Upper lobe of left lung (tissue), 6 donors: ENCODE measurements around the gene STEAP3. TPM values are rescaled to one million over a fixed set of nuclear protein-coding genes. Genes with fewer than 3 reads are reported as not detected.

Source experiments
- ATAC-seq, 2 donors: fragments of 200-7000 bp; cut with Tn5 transposase; one replicate each; pipeline ENCODE4 v1.9.1; 2022; ENCODE audit warnings: mild to moderate bottlenecking in 2 of 2, moderate library complexity in 2 of 2; ENCODE audit not compliant: low FRiP score in 2 of 2
- DNase-seq, 2 donors: peaks; one replicate each; pipeline ENCODE4 v3.0.0-alpha.2; 2019 to 2020
- H3K27ac ChIP-seq, 4 donors: fragments of 200-600 bp; sonication (generic); one replicate each; pipeline ENCODE4 v1.5.1; 2016 to 2019
- H3K27me3 ChIP-seq, 4 donors: fragments of 200-600 bp; sonication (generic); one replicate each; pipeline ENCODE4 v1.5.1; 2017 to 2019
- H3K36me3 ChIP-seq, 4 donors: fragments of 200-600 bp; sonication (generic); one replicate each; pipeline ENCODE4 v1.5.1; 2016 to 2019
- H3K4me1 ChIP-seq, 4 donors: fragments of 200-600 bp; sonication (generic); one replicate each; pipeline ENCODE4 v1.5.1; 2018 to 2019
- H3K4me3 ChIP-seq, 4 donors: fragments of 200-600 bp; sonication (generic); one replicate each; pipeline ENCODE4 v1.5.1; 2017 to 2019; ENCODE audit warnings: mild to moderate bottlenecking in 2 of 4, moderate library complexity in 1 of 4
- H3K9me3 ChIP-seq, 4 donors: fragments of 200-600 bp; sonication (generic); one replicate each; pipeline ENCODE4 v1.5.1; 2018 to 2019
- CTCF ChIP-seq, 6 experiments: fragments of 450-650 bp in 4 of 6; fragments of 200-600 bp in 2 of 6; sonication (generic) in 2 of 6; IDR thresholded peaks; one replicate each; pipeline ENCODE4 v1.5.1; 2016 to 2019; ENCODE audit warnings: antibody characterized with exemption in 6 of 6
- EP300 ChIP-seq, 4 donors: sonication (generic); formaldehyde crosslinking; IDR thresholded peaks; one replicate each; pipeline ENCODE4 v1.5.1; 2017; ENCODE audit warnings: antibody characterized with exemption in 4 of 4, control low read depth in 2 of 4
- POLR2A ChIP-seq, 4 donors: fragments of 450-650 bp; IDR thresholded peaks; one replicate each; pipeline ENCODE4 v1.5.1; 2016 to 2017; ENCODE audit warnings: antibody characterized with exemption in 4 of 4, mild to moderate bottlenecking in 2 of 4
- POLR2AphosphoS5 ChIP-seq, 2 donors: sonication (generic); formaldehyde crosslinking; IDR thresholded peaks; one replicate each; pipeline ENCODE4 v1.5.1; 2017; ENCODE audit warnings: antibody characterized with exemption in 2 of 2
- WGBS, 2 donors: methylation state at CpG; one replicate each; pipeline ENCODE4 v1.1.5; 2017 to 2018; 5-methylcytosine and 5-hydroxymethylcytosine counted together
- total RNA-seq, 6 donors: library from RNA; depleted of rRNA in 4 of 6; stranded (reverse); fragments of >200 nt in 4 of 6; gene quantifications; one replicate each; pipeline versions ENCODE4 v1.1.0 to v1.2.1, GENCODE V29; 2016 to 2021
- donor health status: DM: no; HTN: no; CAD: no; lungs with moderate emphysema.
- donor health status: DM: no; HTN: yes; CAD: no; lungs with severe emphysema.

Gene STEAP3
- total RNA-seq, 6 donors from 2014 or later, result 18.1 to 26.6 (median 22.4) TPM

DNA sequence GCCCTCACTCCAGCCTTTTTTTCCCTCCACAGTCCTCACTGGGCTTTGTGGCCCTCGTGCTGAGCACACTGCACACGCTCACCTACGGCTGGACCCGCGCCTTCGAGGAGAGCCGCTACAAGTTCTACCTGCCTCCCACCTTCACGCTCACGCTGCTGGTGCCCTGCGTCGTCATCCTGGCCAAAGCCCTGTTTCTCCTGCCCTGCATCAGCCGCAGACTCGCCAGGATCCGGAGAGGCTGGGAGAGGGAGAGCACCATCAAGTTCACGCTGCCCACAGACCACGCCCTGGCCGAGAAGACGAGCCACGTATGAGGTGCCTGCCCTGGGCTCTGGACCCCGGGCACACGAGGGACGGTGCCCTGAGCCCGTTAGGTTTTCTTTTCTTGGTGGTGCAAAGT lies 39.4 kb downstream of the STEAP3 start:
- H3K36me3 ChIP-seq, result peaks cover 0 to under 1% (median 0%) of the 10 kb centered on the region in 4 donors
- H3K4me1 ChIP-seq, result no peaks in the 10 kb centered on the region
- H3K27me3 ChIP-seq, result no peaks in the 10 kb centered on the region
- no peaks in the 10 kb centered on the region for H3K9me3 ChIP-seq
- DNase-seq, result peak in 1 of 2 donors; percentile 16
- TF ChIP-seq CTCF (IDR thresholded peaks at IDR 0.05), result no peak
- 95 to 96% methylated on average over 22 to 23 of the region's 23 CpGs for WGBS, 2 donors
- H3K27ac ChIP-seq, result no peak overlapping the region
- no peak for ATAC-seq
- H3K4me3 ChIP-seq, result no peak overlapping the region

GRCh38 chr2:119263656-119264055 lies 40.0 kb downstream of the STEAP3 start:
- DNase-seq, result peak in 1 of 2 donors; percentile 36
- Histone ChIP-seq H3K27ac (no peak overlapping the region), H3K9me3 (no peaks in the 10 kb centered on the region), H3K36me3 (no peaks in the 10 kb centered on the region), H3K27me3 (no peaks in the 10 kb centered on the region), H3K4me3 (no peak overlapping the region), H3K4me1 (no peaks in the 10 kb centered on the region)
- TF ChIP-seq POLR2A (IDR thresholded peaks at IDR 0.05), result no peak
- TF ChIP-seq POLR2AphosphoS5 (IDR thresholded peaks at IDR 0.05), result no peak
- no peak for TF ChIP-seq EP300 (IDR thresholded peaks at IDR 0.05)
- no peak for TF ChIP-seq CTCF (IDR thresholded peaks at IDR 0.05)
- peak in 1 of 2 donors; percentile 61 for ATAC-seq
- 41 to 48% methylated on average over 2 to 5 of the region's 5 CpGs for WGBS, 2 donors

DNA sequence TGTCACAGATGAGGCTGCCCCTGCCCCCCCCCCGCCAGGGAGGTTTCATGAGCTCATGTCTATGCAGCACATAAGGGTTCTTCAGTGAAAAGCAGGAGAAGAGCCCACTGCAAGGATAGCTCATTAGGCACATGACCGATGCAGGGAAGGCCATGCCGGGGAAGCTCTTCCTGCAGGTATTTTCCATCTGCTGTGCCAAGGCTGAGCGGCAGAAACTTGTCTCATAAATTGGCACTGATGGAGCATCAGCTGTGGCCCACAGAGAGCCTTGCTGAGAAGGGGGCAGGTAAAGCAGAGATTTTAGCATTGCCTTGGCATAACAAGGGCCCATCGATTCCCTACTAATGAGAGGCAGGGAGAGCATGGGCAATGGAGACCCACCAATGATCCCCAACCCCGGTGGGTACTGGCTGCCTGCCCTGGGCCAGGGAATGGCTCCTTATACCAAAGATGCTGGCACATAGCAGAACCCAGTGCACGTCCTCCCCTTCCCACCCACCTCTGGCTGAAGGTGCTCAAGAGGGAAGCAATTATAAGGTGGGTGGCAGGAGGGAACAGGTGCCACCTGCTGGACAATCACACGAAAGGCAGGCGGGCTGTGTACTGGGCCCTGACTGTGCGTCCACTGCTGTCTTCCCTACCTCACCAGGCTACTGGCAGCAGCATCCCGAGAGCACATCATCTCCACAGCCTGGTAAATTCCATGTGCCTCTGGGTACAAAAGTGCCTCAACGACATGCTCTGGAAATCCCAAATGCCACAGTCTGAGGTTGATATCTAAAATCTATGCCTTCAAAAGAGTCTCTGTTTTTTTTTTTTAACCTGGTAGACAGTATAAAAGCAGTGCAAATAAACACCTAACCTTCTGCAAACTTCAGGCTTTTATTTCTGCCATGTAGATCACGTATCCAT lies 41.4 kb downstream of the STEAP3 start:
- TF ChIP-seq EP300 (IDR thresholded peaks at IDR 0.05), result no peak
- TF ChIP-seq CTCF (IDR thresholded peaks at IDR 0.05), result peak; percentile 49 to 86 (median 70)
- TF ChIP-seq POLR2A (IDR thresholded peaks at IDR 0.05), result no peak
- TF ChIP-seq POLR2AphosphoS5 (IDR thresholded peaks at IDR 0.05), result no peak
- Histone ChIP-seq H3K27me3 (no peaks in the 10 kb centered on the region), H3K27ac (no peak overlapping the region), H3K9me3 (no peaks in the 10 kb centered on the region), H3K36me3 (no peaks in the 10 kb centered on the region), H3K4me3 (no peak overlapping the region), H3K4me1 (no peaks in the 10 kb centered on the region)
- 53 to 64% methylated on average over 8 to 12 of the region's 13 CpGs for WGBS, 2 donors
- ATAC-seq (peak; percentile 60 to 77), DNase-seq (peak in 1 of 2 donors; percentile 49)

DNA sequence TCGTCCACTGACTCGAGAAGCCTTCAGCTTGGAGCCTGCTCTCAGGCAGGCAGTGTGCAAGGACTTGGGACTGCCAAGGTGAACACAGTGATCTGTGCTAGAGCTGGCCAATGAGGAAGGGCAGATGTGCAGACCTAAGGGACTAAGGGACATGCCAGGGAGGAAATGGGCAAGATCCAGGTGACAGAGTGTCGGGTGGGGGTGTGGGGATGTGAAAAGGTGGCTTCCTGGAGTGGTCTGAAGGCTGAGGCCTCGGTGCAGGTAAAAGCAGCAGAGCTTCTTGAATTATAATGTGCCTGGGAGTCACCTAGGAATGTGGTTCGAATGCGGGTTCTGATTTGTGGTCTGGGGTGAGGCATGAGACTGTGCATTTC lies 42.0 kb downstream of the STEAP3 start:
- ATAC-seq, result no peak
- H3K4me1 ChIP-seq, result no peaks in the 10 kb centered on the region
- H3K36me3 ChIP-seq, result no peaks in the 10 kb centered on the region
- H3K27me3 ChIP-seq, result no peaks in the 10 kb centered on the region
- TF ChIP-seq POLR2AphosphoS5 (IDR thresholded peaks at IDR 0.05), result no peak
- no peak for TF ChIP-seq CTCF (IDR thresholded peaks at IDR 0.05)
- TF ChIP-seq POLR2A (IDR thresholded peaks at IDR 0.05), result no peak
- no peak for TF ChIP-seq EP300 (IDR thresholded peaks at IDR 0.05)
- 81 to 90% methylated on average over 6 of the region's 6 CpGs for WGBS, 2 donors
- H3K9me3 ChIP-seq, result no peaks in the 10 kb centered on the region
- H3K4me3 ChIP-seq, result no peak overlapping the region
- DNase-seq, result no peak
- H3K27ac ChIP-seq, result no peak overlapping the region
